ENCODE results near the gene TOP2A.

- TF ChIP-seq POLR2AphosphoS5 (IDR thresholded peaks at IDR 0.05; ENCODE audit: borderline replicate concordance, low read depth, low read length), result no peak
- TF ChIP-seq EZH2 (IDR thresholded peaks at IDR 0.05), result no peak
Observed at GRCh38 chr17:40354221-40355122, 63.2 kb downstream of the TOP2A start.
